Activated naive CD8-positive, alpha-beta T cell treated with anti-CD3 and anti-CD28 coated beads, Interleukin-2, amount 50 U/mL, for 24 hours (primary cell): ENCODE measurements around the gene USP17L28.
"Not testable (repeated sequence)": the region's sequence is repeated elsewhere in the genome, so short reads cannot be mapped to it uniquely, and the experiment has no call there.

Experiments
- ATAC-seq: fragments of 150-1000 bp; cut with Tn5 transposase; one replicate; pipeline ENCODE4 v1.10.0; 2021
- DNase-seq: peaks from one replicate; pipeline ENCODE4 v3.0.0; 2021
- H3K27ac Mint-ChIP-seq: one replicate; pipeline ENCODE4 v1.8.0; 2021; ENCODE audit warnings: mild to moderate bottlenecking, mixed read lengths
- H3K27me3 Mint-ChIP-seq: one replicate; pipeline ENCODE4 v1.8.0; 2021; ENCODE audit warnings: mixed read lengths
- H3K36me3 Mint-ChIP-seq: one replicate; pipeline ENCODE4 v1.8.0; 2021; ENCODE audit warnings: low read depth, mixed read lengths
- H3K4me1 Mint-ChIP-seq: one replicate; pipeline ENCODE4 v1.8.0; 2021; ENCODE audit warnings: mixed read lengths
- H3K4me3 Mint-ChIP-seq: one replicate; pipeline ENCODE4 v1.8.0; 2021; ENCODE audit warnings: mild to moderate bottlenecking, moderate library complexity, mixed read lengths
- H3K9me3 Mint-ChIP-seq: one replicate; pipeline ENCODE4 v1.8.0; 2021; ENCODE audit warnings: mixed read lengths

Gene USP17L28

DNA sequence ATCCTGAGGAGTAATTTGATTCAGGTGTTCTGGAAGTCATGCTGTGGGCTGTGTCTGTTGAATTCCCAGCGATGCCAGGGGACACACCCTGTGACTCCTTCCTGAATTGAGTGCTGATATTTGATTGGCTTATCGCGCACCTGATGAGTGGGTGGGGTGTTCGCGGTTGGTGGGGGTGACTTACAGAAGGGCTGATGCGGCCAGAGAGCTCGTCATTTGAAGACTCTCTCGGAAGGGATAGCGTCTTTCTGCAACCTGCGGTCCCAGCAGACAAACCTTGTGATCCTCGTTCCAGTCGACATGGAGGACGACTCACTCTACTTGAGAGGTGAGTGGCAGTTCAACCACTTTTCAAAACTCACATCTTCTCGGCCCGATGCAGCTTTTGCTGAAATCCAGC is at the start of gene USP17L28:
Gene USP17L28 (plus strand): TSS at position 301 of the 400 bp plus-strand sequence. CDS start 0 bp downstream, at position 301.
- DNase-seq, H3K27me3 Mint-ChIP-seq, H3K36me3 Mint-ChIP-seq, H3K27ac Mint-ChIP-seq, H3K9me3 Mint-ChIP-seq, H3K4me1 Mint-ChIP-seq, ATAC-seq, H3K4me3 Mint-ChIP-seq: not testable (repeated sequence)

GRCh38 chr4:9324191-9324590 is 24.5 kb upstream of the USP17L28 start:
- not testable (repeated sequence) for H3K4me3 Mint-ChIP-seq, H3K27me3 Mint-ChIP-seq, ATAC-seq, H3K36me3 Mint-ChIP-seq, H3K4me1 Mint-ChIP-seq, H3K9me3 Mint-ChIP-seq, DNase-seq, H3K27ac Mint-ChIP-seq

GRCh38 chr4:9324865-9325264 is 23.8 kb upstream of the USP17L28 start, which contains the start of gene USP17L24:
USP17L24 (plus strand) TSS chr4:9325165; CDS start chr4:9325165, 0 bp downstream.
- H3K4me1 Mint-ChIP-seq, ATAC-seq, H3K9me3 Mint-ChIP-seq, H3K27ac Mint-ChIP-seq, H3K27me3 Mint-ChIP-seq, H3K36me3 Mint-ChIP-seq, DNase-seq, H3K4me3 Mint-ChIP-seq: not testable (repeated sequence)

DNA sequence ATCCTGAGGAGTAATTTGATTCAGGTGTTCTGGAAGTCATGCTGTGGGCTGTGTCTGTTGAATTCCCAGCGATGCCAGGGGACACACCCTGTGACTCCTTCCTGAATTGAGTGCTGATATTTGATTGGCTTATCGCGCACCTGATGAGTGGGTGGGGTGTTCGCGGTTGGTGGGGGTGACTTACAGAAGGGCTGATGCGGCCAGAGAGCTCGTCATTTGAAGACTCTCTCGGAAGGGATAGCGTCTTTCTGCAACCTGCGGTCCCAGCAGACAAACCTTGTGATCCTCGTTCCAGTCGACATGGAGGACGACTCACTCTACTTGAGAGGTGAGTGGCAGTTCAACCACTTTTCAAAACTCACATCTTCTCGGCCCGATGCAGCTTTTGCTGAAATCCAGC is 19.1 kb upstream of the USP17L28 start, which contains the start of gene USP17L25:
Gene USP17L25 (plus strand): TSS at position 301 of the 400 bp plus-strand sequence. CDS start 0 bp downstream, at position 301.
- not testable (repeated sequence) for DNase-seq, H3K27ac Mint-ChIP-seq, H3K27me3 Mint-ChIP-seq, H3K9me3 Mint-ChIP-seq, ATAC-seq, H3K4me3 Mint-ChIP-seq, H3K4me1 Mint-ChIP-seq, H3K36me3 Mint-ChIP-seq

GRCh38 chr4:9334358-9334757 is 14.3 kb upstream of the USP17L28 start, which contains the start of gene USP17L26:
USP17L26 (plus strand) TSS chr4:9334658; CDS start chr4:9334658, 0 bp downstream.
- not testable (repeated sequence) for H3K27ac Mint-ChIP-seq, ATAC-seq, H3K4me3 Mint-ChIP-seq, DNase-seq, H3K4me1 Mint-ChIP-seq, H3K36me3 Mint-ChIP-seq, H3K27me3 Mint-ChIP-seq, H3K9me3 Mint-ChIP-seq

DNA sequence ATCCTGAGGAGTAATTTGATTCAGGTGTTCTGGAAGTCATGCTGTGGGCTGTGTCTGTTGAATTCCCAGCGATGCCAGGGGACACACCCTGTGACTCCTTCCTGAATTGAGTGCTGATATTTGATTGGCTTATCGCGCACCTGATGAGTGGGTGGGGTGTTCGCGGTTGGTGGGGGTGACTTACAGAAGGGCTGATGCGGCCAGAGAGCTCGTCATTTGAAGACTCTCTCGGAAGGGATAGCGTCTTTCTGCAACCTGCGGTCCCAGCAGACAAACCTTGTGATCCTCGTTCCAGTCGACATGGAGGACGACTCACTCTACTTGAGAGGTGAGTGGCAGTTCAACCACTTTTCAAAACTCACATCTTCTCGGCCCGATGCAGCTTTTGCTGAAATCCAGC is 9.6 kb upstream of the USP17L28 start, which contains the start of gene USP17L5:
Gene USP17L5 (plus strand): TSS at position 301 of the 400 bp plus-strand sequence. CDS start 0 bp downstream, at position 301.
- H3K4me1 Mint-ChIP-seq, ATAC-seq, H3K4me3 Mint-ChIP-seq, H3K27ac Mint-ChIP-seq, H3K27me3 Mint-ChIP-seq, DNase-seq, H3K9me3 Mint-ChIP-seq, H3K36me3 Mint-ChIP-seq: not testable (repeated sequence)

GRCh38 chr4:9343848-9344247 is 4.8 kb upstream of the USP17L28 start, which contains the start of gene USP17L27:
USP17L27 (plus strand) TSS chr4:9344148; CDS start chr4:9344148, 0 bp downstream.
- H3K9me3 Mint-ChIP-seq, H3K4me3 Mint-ChIP-seq, H3K36me3 Mint-ChIP-seq, H3K4me1 Mint-ChIP-seq, H3K27me3 Mint-ChIP-seq, DNase-seq, H3K27ac Mint-ChIP-seq, ATAC-seq: not testable (repeated sequence)

GRCh38 chr4:9350866-9351265 is 2.2 kb downstream of the USP17L28 start:
- H3K4me3 Mint-ChIP-seq, H3K27ac Mint-ChIP-seq, H3K9me3 Mint-ChIP-seq, H3K27me3 Mint-ChIP-seq, H3K36me3 Mint-ChIP-seq, DNase-seq, ATAC-seq, H3K4me1 Mint-ChIP-seq: not testable (repeated sequence)

DNA sequence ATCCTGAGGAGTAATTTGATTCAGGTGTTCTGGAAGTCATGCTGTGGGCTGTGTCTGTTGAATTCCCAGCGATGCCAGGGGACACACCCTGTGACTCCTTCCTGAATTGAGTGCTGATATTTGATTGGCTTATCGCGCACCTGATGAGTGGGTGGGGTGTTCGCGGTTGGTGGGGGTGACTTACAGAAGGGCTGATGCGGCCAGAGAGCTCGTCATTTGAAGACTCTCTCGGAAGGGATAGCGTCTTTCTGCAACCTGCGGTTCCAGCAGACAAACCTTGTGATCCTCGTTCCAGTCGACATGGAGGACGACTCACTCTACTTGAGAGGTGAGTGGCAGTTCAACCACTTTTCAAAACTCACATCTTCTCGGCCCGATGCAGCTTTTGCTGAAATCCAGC is 4.6 kb downstream of the USP17L28 start, which contains the start of gene USP17L29:
Gene USP17L29 (plus strand): TSS at position 301 of the 400 bp plus-strand sequence. CDS start 0 bp downstream, at position 301.
- ATAC-seq, H3K9me3 Mint-ChIP-seq, H3K4me3 Mint-ChIP-seq: not testable (repeated sequence)

DNA sequence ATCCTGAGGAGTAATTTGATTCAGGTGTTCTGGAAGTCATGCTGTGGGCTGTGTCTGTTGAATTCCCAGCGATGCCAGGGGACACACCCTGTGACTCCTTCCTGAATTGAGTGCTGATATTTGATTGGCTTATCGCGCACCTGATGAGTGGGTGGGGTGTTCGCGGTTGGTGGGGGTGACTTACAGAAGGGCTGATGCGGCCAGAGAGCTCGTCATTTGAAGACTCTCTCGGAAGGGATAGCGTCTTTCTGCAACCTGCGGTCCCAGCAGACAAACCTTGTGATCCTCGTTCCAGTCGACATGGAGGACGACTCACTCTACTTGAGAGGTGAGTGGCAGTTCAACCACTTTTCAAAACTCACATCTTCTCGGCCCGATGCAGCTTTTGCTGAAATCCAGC is 14.1 kb downstream of the USP17L28 start, which contains the start of gene USP17L30:
Gene USP17L30 (plus strand): TSS at position 301 of the 400 bp plus-strand sequence. CDS start 0 bp downstream, at position 301.
- not testable (repeated sequence) for H3K27me3 Mint-ChIP-seq, H3K36me3 Mint-ChIP-seq, ATAC-seq, H3K4me1 Mint-ChIP-seq, DNase-seq, H3K27ac Mint-ChIP-seq, H3K9me3 Mint-ChIP-seq, H3K4me3 Mint-ChIP-seq

More for the DNA sequence above, 4.6 kb downstream of the USP17L28 start, which contains the start of gene USP17L29:
- H3K27me3 Mint-ChIP-seq, H3K27ac Mint-ChIP-seq, H3K36me3 Mint-ChIP-seq, DNase-seq, H3K4me1 Mint-ChIP-seq: not testable (repeated sequence)

DNA sequence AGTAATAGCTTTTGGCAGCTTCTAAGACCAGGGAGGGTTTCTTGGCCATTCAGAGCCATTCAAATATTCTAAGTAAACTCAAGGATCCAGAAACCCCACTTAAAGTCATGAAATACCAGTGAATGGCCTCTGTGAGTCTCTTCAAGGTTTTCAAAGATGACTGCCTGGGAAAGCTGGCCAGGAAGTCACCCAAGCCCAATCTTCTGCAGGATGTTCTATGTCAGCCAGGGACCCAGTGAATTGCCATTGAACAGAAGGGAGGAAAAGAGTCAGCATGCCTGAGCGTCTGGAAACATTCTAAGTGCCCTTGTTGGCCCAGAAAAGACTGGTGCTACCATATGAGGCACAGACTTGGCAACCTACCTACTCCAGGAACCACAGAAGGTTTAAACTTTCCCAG is 31.2 kb downstream of the USP17L28 start:
- H3K27me3 Mint-ChIP-seq, ATAC-seq, H3K27ac Mint-ChIP-seq, H3K9me3 Mint-ChIP-seq, DNase-seq, H3K36me3 Mint-ChIP-seq, H3K4me1 Mint-ChIP-seq, H3K4me3 Mint-ChIP-seq: not testable (repeated sequence)

DNA sequence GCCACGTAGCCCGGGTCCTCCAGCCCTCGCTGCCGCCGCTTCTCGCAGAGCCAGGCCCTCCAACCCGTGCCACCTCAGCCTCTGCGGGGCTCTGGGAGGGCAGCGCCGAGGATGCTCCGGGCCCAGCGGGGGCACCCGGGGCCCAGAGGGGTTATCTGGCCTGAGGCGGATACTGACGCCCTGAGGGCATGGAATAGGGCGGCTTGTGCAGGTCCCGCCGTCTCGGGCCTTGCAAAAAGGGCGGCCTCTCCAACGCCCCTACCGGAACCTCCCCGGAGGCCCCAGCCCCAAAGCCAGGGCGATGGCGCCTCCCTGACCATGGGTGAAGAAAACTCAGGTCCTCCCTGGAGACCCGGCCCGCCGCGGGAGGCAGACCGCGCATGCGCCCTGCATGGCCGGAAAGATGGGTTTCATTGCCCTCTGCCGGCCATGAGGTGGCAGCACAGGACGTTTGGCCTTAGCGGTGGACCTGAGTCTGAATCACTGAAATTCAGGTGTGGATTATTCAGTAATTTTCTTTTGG is 32.4 kb downstream of the USP17L28 start:
- not testable (repeated sequence) for ATAC-seq, H3K4me1 Mint-ChIP-seq, H3K27me3 Mint-ChIP-seq, H3K27ac Mint-ChIP-seq, H3K9me3 Mint-ChIP-seq, H3K36me3 Mint-ChIP-seq
- peak overlapping the region; percentile 8 for H3K4me3 Mint-ChIP-seq
- DNase-seq = peak; percentile 59

- DNase-seq (no peak), ATAC-seq (no peak)
- no peaks in the 10 kb centered on the region for H3K9me3 Mint-ChIP-seq
- H3K36me3 Mint-ChIP-seq = no peaks in the 10 kb centered on the region
- H3K27me3 Mint-ChIP-seq = no peaks in the 10 kb centered on the region
- H3K4me1 Mint-ChIP-seq = no peaks in the 10 kb centered on the region
- H3K4me3 Mint-ChIP-seq = no peak overlapping the region
- no peak overlapping the region for H3K27ac Mint-ChIP-seq
Measured at GRCh38 chr4:9384126-9384525, 35.4 kb downstream of the USP17L28 start.

GRCh38 chr4:9389001-9389400 is 40.3 kb downstream of the USP17L28 start:
- H3K36me3 Mint-ChIP-seq, H3K4me1 Mint-ChIP-seq, H3K9me3 Mint-ChIP-seq, H3K4me3 Mint-ChIP-seq, H3K27ac Mint-ChIP-seq, ATAC-seq, H3K27me3 Mint-ChIP-seq, DNase-seq: not testable (repeated sequence)
